OCI-LY1 (cell line): Measurements from ENCODE around the gene NOP58.

Source experiments
- CTCF ChIP-seq: fragments of 200-600 bp; sonication (generic), shearing (Covaris generic); IDR thresholded peaks from 2 replicates; pipeline ENCODE4 v1.5.1; 2017; ENCODE audit warnings: mild to moderate bottlenecking, antibody characterized with exemption, low read length, moderate library complexity, mixed read lengths
- EZH2 ChIP-seq: fragments of 200-600 bp; sonication (generic), shearing (Covaris generic); IDR thresholded peaks from 2 replicates; pipeline ENCODE4 v1.8.0; 2017; ENCODE audit warnings: borderline replicate concordance, mixed run types, mild to moderate bottlenecking, antibody characterized with exemption, low read length, moderate library complexity, mixed read lengths

GRCh38 chr2:202314116-202314515, 48.6 kb downstream of the NOP58 start:
- TF ChIP-seq CTCF (no peak), EZH2 (no peak)
